HK-2 (cell line): ENCODE results near the gene FLT1.

Experiments
- DNase-seq: peaks from one replicate; pipeline ENCODE4 v3.0.0-alpha.2; 2018; ENCODE audit not compliant: unreplicated experiment

The FLT1 gene

DNA sequence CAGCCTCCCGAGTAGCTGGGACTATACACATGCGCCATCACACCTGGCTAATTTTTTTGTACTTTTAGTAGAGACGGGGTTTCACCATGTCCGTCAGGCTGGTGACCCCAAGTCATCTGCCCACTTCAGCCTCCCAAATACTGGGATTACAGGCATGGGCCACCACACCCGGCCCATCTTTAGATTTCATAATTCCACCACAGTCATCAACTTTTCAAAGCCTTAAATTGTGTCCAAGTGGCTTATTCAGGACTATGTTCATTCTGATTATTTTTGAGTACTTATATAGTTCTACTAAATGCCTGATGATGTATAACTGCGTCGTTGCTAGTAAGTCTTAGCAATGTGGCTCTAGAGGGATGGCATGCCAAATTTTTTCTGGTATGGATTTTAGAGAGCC, 36.9 kb downstream of the FLT1 start:
- no peak for DNase-seq

DNA sequence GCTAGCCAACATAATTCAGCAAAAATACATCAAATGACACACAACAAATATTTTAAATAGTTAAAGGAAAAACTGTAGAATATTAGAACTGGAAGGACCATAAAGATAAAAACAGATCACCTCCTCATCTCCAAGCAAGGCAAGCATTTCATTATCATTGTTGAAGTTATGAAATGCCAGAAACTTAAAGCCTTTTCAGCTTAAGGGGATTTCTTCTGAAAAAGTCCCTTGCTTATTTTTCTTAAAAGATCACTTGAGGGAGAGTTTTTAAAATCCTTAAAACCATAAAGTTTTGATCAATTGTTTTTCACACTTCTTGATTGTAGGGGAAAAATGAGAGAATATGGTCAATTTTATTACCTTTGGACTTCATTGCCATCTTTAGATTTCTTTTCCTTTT, 37.4 kb downstream of the FLT1 start:
- DNase-seq = no peak

DNA sequence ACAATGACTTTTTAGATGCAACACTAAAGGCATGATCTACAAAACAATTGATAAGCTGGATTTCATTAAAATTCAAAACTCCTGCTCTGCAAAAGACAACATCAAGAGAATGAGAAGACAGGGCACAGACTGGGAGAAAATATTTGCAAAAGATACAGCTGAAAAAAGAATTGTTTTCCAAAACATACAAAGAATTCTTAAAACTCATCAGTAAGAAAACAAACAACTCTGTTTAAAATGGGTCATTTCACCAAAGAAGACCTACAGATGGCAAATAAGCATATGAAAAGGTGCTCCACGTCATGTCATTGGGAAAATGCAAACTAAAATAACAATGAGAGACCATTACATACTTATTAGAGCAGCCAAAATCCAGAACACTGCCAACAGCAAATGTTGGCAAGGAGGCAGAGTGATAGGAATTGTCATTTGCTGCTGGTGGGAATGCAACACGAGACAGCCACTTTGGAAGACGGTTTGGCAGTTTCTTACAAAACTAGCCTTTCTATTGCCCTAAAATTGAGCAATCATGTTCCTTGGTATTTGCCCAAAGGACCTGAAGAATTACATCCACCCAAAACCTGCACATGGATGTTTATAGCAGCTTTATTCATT, 39.2 kb downstream of the FLT1 start:
- DNase-seq = no peak

DNA sequence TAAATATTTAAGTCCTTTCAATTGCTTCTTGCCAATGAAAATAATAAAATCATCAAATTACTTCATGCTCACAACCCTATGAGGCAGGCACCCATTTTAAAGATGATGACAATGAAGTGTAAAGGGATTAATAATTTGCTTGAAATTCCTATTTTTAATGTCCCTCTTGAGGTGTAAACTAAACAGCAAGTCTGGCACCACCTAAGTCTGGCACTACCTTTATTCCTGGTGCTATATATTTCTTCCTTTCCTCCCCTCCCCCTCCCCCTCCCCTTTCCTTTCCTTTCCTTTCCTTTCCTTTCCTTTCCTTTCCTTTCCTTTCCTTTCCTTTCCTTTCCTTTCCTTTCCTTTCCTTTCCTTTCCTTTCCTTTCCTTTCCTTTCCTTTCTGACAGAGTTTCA, 42.2 kb downstream of the FLT1 start:
- DNase-seq = no peak

DNA sequence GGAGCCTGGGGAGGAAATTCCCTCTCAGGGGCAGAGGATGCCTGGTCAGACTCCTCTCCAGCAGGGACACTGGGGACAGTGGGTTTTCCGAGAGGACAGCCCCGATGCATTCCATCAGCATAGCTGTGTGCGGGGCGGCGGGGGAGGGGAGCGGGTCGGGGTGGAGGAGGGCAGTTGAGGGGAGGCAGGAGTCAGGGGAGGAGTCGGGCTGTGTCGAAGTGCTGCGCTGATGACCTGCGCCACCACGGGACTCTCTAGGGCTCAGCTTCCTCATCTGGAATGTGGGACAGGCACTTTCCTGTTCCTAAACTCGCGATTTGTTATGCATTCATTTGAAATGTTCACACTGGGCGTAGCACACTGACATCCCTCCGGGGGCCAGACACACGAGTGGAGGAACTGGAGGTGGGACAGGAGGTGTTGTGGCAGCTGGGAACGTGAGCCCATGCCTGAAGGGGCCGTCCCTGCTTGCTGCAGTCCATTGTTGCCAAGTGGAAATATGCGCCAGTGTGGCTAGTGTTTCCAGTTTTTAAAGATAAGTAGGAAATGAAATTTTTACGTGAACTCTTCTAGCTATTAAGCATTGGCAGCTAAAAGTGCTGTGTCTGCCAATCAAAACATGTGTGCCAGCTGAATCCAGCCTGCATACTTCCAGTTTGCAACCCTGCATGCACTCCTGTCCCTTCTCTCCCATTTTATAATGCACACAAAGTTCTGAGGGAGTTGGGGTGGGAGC, 43.3 kb downstream of the FLT1 start:
- DNase-seq = no peak

DNA sequence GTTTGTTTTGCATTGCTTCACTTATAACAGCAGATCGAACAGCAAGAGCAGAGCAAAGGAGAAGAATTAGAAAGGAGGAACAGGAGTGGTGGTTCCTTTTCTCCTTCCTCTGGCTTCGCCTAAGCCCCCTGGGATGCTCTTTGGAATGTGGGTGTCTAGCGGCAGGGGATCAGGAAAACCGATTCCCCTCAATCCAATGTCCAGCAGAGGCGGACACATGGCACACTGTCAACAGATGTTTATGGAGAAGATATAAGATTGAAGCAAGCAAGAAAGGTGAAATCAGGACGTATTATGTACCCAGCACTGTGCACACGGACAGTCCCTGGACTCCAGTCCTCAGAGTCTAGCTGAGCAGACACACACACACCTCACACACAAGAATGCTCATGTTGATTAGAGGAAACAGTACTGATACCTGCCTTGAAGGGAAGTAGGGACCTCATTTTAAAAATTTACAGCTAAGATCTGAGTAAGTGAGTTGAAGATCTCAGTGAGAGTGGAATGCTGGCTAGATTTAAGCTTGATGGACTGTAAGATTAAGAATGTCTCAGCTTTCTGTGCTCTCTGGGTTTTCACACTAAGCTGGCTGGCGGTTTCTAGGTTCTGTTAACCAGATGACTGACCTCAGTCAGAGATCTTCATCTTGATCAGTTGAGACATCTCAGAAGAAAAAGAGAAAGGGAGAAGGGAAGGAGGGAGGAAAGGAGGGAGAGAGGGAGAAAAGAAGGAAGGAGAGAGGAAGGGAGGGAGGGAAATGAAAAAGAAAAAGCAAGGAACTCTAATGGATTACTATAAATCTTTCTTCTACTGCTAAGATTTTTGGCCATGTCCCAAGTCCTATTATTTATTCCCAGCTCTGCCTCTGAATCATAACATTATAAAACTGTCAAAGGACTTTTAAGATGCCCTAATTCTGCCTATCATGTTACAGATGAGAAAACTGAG, 44.8 kb downstream of the FLT1 start:
- no peak for DNase-seq

DNA sequence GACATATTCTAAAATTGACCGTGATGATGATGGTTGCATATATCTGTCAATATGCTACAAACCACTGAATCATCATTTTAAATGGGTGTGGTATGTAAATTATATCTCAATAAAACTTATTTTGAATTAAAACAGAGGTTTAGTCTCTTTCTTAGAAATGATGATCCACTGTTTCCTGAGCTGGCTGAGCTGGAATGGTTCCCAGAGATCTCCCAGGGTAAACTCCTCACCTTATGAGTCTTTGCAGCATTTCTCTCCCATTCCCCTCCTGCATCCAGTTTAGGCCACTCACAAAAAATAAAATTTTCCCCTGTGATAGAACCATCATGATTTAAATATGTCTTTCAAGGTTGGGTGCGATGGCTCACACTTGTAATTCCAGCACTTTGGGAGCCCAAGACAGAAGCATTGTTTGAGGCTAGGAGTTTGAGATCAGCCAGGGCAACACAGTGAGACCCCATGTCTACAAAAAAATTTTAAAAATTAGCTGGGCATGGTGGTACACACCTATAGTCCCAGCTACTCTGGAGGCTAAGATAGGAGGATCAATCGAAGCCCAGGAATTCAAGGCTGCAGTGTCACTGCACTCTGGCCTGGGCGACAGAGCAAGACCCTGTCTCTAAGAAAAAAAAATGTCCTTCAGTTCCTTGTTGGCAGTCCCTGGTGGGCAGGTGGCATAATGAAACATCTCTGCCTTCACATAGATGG, 46.1 kb downstream of the FLT1 start:
- DNase-seq = no peak

DNA sequence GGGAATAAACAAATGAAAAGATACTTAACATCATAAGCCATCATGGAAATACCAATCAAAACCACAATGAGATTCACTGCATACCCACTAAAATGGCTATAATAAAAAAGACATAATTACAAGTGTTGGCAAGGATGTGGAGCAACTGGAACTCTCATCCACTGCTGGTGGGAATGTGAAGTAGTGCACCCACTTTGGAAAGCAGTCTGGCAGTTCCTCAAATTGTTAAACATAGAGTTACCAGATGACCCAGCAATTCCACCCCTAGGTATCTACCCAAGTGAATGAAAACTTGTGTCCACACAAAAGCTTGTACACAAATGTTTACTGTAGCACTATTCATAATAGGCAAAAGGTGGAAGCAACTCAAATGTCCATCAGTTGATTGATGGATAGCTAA, 46.9 kb downstream of the FLT1 start:
- DNase-seq = no peak

DNA sequence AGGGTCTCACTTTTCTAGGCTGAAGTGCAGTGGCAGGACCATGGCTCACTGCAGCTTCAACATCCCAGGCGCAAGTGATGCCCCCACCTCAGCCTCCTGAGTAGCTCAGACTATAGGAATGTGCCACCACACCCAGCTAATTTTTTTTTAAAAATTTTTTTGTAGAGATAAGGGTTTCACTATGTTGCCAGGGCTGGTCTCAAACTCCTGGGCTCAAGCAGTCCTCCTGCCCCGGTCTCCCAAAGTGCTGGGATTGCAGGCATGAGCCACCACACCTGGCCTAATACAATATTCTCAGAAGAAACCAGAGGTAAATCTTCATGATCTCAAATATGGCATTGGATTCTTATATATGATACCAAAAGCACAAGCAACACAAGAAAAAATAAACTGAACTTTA, 47.7 kb downstream of the FLT1 start:
- no peak for DNase-seq

DNA sequence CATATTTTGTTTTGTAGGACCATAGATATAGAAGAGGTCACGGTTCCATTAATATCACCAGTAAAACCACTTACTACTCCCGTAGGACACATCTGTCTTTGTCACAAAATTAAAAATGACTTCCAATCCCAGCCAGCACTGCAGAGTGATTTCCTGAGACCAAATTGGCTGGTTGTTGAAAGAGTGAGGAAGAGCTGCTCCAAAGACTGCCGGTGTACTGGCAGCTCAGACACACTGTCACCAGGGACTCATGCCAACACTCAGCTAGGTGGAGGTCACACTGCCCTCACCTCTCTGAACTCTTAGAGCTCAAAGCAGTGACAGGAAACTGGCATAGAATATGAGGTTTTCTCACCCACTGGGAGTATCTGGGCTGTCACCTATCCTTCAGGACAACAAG, 52.1 kb downstream of the FLT1 start:
- DNase-seq = no peak

DNA sequence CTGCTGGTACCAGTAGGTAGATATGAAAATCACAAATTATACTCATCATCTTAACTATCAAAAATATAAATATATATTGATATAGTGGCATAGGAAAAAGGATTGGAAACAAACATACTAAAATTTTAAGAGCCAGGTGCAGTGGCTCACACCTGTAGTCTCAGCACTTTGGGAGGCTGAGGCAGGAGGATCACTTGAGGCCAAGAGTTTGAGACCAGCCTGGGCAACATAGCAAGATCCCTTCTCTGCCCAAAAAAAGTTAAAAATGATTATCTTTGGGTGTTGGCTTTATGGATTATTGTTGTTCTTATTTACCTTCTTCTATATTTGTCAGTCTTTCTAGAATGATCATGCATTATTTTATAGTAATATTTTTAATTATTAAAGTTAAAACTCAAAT, 53.4 kb downstream of the FLT1 start:
- DNase-seq = no peak

DNA sequence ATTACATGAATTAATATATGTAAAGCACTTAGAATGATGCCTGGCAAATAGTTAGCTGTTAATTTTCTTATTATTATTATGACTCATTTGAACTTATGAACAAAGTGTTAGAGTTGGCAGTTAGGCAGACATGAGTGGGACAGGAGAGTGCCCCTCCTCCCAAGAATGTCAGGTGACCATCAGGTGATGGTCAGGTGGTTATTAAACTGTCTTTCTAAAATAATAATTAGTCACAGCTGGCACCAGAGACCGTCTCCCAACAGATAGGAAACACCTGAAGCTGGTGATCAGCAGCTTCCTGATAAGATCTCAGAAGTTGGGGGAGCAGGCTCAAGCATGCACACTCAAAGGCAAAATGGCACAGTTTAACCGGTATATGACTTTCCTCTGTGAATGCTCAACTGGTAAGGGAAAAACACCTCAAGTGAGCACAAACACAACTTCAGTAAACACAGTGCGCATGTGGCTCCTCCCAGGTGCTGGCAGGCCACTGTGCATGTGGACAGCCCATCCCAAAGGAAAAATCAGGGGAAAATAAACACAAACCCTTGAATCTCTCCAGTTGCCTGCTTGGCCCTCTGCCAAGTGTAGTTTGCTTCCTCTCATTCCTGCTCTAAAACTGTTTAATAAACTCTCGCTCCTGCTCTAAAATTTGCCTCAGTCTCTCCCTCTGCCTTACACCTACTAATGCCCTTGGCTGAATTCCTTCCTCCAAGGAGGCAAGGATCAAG, 54.0 kb downstream of the FLT1 start:
- no peak for DNase-seq

DNA sequence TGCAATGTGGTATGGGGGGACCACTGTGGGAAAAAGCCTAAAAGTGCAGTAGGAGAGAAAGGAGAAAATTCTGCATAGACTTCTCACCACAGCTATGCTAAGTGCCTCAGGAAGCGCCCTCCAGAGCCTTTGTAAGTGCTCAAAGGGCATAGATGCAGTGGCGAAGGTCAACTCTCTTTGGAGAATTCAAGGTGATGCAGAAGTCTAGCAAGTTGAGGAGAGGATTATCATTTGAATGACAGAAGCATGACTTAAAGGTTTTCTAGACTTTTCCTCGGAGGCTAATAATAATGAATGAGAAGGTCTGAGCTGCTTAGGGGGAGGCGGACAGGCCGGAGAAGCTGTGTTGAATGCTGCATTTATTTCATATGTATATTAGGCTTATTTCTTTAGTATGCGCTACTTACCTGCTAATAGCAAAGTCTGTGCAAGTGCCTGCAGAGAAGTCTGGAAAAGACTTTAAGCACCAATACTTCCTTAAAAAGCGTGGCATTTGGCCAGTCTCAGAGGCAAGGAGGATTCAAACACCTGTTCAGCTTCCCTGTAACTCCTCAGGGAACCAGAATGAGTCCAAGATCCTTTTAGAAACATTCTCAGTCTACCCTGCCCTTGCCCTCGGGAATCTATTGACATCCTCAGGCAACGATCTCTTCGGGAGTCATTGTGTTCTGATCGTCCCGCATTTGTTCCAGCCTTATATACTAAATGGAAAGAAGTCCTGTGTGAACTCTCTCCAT, 56.2 kb downstream of the FLT1 start:
- DNase-seq = no peak

DNA sequence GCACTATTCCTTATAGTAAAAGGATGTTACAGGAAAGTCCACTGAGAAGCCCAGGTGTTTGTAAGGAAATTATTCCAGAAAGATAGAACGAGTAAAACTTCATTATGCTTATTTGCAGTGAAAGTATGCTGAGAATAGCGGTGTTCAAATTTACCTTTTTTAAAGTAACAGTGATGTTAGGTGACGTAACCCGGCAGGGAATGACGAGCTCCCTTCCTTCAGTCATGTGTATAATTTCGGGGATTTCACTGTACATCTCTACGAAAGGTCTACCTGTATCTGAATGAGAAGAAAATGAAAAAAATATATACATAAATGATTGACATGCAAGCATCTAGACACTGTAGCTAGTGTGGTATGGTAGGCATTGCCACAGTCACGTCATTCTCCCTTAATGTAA, 56.9 kb downstream of the FLT1 start:
- DNase-seq = no peak

DNA sequence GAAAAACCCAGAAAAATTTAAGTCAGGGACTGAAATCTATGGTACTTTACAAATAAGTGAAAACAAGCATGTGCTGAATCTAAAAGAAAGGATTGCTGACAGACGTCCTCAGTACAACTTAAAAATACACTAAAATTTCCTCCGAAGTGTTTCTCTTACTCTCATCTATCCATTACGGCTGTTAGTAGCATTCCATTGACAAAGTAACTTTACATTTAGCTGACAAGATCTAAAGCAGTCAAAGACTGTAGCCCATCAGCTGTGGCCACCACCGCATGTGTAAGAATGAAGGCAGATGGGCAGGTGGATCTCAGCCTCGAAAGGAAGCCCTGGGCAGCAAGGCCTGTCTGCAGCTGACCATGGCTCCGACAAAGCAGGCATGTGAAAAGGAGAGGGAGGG, 59.0 kb downstream of the FLT1 start:
- no peak for DNase-seq

DNA sequence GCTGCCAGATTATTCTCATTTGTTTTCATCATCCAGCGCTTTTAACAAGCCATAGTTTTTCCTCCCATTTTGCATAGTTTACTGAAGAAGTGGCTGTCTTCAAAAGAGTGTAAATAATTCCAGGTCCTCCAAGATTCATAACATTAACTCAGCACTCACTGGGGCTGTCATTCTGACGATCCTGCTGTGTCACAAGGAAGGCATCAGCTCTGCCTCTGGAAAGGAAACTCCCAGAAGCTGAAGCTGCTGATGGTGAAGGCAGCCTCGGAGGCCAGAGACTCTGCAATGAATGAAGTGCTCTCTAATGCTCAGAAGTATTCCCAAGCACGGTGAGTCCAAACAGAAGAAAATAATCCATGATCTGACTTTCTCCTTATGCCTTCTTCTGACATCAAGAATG, 60.0 kb downstream of the FLT1 start:
- DNase-seq = no peak

DNA sequence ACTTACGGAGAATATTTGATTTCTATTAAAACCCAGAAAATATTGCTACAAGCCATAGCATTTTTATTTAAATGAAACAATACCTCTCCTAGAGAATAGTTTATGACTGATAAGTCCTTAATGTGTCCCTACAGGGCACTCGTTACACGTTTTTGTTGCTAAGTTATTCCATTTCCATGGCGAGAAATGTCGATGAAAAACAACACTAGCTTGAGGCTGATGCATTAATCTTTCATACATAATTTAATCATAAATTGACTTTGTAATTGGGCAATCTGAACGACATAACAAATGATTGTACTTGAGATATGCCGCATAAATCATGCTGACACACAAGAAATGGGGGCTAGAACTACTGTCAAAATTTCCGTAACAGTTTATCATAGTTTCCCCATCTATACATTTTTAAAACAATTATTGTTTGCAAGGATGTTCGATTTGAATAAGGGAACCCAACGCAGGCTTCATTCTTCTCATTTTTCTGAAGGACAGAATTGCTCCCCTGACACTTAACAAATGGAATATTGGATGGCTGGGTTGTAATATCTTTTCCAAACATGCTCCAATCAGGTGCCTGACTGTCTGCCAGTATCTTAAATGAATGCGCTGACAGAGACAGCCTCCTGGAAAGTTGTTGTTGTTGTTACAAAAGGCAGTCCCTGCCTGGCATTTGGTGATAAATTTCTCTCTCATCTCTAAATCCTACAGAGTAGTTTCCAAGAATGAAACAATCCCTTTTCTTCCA, 61.9 kb downstream of the FLT1 start:
- DNase-seq = no peak

DNA sequence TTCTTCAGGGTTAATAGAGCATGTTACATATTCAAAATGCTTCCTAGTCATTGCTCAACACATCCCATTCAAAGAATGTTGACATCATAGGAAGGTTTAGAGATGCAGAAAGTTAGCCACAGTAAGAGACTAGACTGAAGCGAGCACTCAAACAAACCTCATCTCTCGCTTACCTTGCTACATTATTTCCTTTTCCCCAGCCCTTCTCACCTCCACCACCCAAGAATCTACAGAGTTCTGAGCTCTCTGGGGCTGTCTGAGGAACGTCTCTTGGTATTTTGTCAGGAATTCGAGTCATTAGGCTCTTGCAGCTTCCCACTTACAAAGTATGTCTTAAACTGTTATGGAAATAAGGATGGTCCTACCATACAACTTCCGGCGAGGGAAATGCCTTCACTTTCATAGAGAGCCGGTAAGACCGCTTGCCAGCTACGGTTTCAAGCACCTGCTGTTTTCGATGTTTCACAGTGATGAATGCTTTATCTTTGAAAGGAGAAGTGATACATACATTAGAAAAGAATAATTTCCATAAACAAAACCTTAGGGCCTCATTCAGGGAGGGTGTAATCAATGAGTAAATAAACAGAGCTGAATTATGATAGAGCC, 65.1 kb downstream of the FLT1 start:
- DNase-seq = no peak

DNA sequence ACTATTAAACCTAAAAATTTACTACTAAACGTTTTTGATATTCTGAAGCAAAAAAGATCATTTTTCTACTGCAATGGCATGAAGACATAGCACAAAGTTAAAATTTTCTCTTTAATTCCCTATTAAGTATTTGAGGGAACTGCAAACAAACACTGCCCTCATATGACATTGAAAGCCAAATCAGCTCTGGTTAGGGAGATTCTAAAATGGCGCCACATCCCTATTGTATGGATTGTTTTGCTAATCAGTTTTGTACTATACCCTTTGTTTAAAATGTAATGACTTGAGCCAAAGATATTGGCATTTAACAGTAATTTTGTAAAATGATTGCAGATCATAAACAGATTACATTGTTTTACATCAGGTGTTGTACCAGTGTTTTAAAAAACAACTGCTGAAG, 65.8 kb downstream of the FLT1 start:
- DNase-seq = no peak

DNA sequence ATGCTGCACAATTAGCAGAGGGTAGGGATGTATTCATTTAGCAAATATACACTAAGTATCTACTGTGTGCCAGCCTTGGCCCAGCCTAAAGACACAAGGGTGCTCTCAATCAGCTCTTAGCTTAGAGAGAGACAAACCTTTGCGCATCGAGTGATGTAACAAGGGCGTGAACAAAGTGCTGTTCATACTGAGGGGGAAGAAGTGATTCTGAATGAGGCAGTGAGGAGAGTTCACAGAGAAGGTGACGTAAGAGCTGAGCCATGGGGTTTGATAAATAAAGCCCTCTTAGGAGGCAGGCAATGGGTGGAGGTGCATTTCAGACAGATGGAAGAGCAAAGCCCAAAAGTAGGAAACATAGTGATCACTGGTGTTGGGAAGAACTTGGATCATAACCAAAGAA, 68.5 kb downstream of the FLT1 start:
- DNase-seq = no peak
